H9 (cell line): ENCODE data around the gene STARD3. TPM values are rescaled to one million over a fixed set of nuclear protein-coding genes. Genes with fewer than 3 reads are reported as not detected.

Source experiments
- DNase-seq: peaks from one replicate; pipeline ENCODE4 v3.0.0-alpha.2; 2017
- H2AFZ ChIP-seq: one replicate; pipeline ENCODE4 v1.6.1; 2013; ENCODE audit warnings: mild to moderate bottlenecking, low read length, control low read depth, moderate library complexity
- H2AK5ac ChIP-seq: 2 replicates; pipeline ENCODE4 v1.6.1; 2013; ENCODE audit warnings: low read length, control low read depth, mixed read lengths; ENCODE audit not compliant: insufficient read length
- H2BK120ac ChIP-seq: one replicate; pipeline ENCODE4 v1.6.1; 2013; ENCODE audit warnings: low read depth, mild to moderate bottlenecking, low read length, control low read depth, inconsistent platforms; ENCODE audit not compliant: poor library complexity, severe bottlenecking
- H2BK12ac ChIP-seq: 2 replicates; pipeline ENCODE4 v1.6.1; 2013; ENCODE audit warnings: low read length, control low read depth, mixed read lengths, low read depth; ENCODE audit not compliant: insufficient read length
- H2BK15ac ChIP-seq: 2 replicates; pipeline ENCODE4 v1.6.1; 2013; ENCODE audit warnings: low read depth, low read length, control low read depth
- H2BK20ac ChIP-seq: one replicate; pipeline ENCODE4 v1.6.1; 2013; ENCODE audit warnings: low read depth, mild to moderate bottlenecking, low read length, control low read depth, inconsistent platforms; ENCODE audit not compliant: poor library complexity, severe bottlenecking
- H2BK5ac ChIP-seq: 2 replicates; pipeline ENCODE4 v1.6.1; 2013; ENCODE audit warnings: low read length, control low read depth, mixed read lengths; ENCODE audit not compliant: insufficient read length
- H3K14ac ChIP-seq: 2 replicates; pipeline ENCODE4 v1.6.1; 2013; ENCODE audit warnings: low read length, control low read depth; ENCODE audit not compliant: insufficient read depth
- H3K18ac ChIP-seq: 2 replicates; pipeline ENCODE4 v1.6.1; 2013; ENCODE audit warnings: low read depth, mild to moderate bottlenecking, mixed read lengths, low read length, control low read depth; ENCODE audit not compliant: insufficient read length
- H3K23ac ChIP-seq: 2 replicates; pipeline ENCODE4 v1.6.1; 2013; ENCODE audit warnings: low read length, control low read depth, mixed read lengths, low read depth; ENCODE audit not compliant: insufficient read length
- H3K23me2 ChIP-seq: 2 replicates; pipeline ENCODE4 v1.6.1; 2013; ENCODE audit warnings: low read depth, mild to moderate bottlenecking, mixed read lengths, low read length, control low read depth; ENCODE audit not compliant: insufficient read length, poor library complexity, severe bottlenecking
- H3K27ac ChIP-seq: 2 replicates; pipeline ENCODE4 v1.5.1; 2013; ENCODE audit warnings: low read length, control low read depth, mixed read lengths, low read depth; ENCODE audit not compliant: insufficient read length
- H3K27me3 ChIP-seq: 2 replicates; pipeline ENCODE4 v1.6.1; 2013; ENCODE audit warnings: low read length, control low read depth, inconsistent platforms; ENCODE audit not compliant: insufficient read depth
- H3K4ac ChIP-seq: 2 replicates; pipeline ENCODE4 v1.6.1; 2013; ENCODE audit warnings: low read depth, mild to moderate bottlenecking, control low read depth, inconsistent platforms, low read length, moderate library complexity
- H3K4me1 ChIP-seq: 2 replicates; pipeline ENCODE4 v1.6.1; 2013; ENCODE audit warnings: low read length, control low read depth, inconsistent platforms; ENCODE audit not compliant: insufficient read depth
- H3K4me2 ChIP-seq: 2 replicates; pipeline ENCODE4 v1.6.1; 2013; ENCODE audit warnings: low read length, control low read depth, mixed read lengths; ENCODE audit not compliant: insufficient read length, insufficient read depth
- H3K56ac ChIP-seq: 2 replicates; pipeline ENCODE4 v1.6.1; 2013; ENCODE audit warnings: low read depth, mild to moderate bottlenecking, mixed read lengths, low read length, control low read depth; ENCODE audit not compliant: insufficient read length
- H3K79me1 ChIP-seq: 2 replicates; pipeline ENCODE4 v1.6.1; 2013; ENCODE audit warnings: low read depth, mild to moderate bottlenecking, moderate library complexity, low read length, control low read depth, inconsistent platforms; ENCODE audit not compliant: insufficient read depth, poor library complexity, severe bottlenecking
- H3K79me2 ChIP-seq: 2 replicates; pipeline ENCODE4 v1.6.1; 2013; ENCODE audit warnings: low read length, control low read depth, inconsistent platforms; ENCODE audit not compliant: insufficient read depth
- H3K9ac ChIP-seq: 2 replicates; pipeline ENCODE4 v1.6.1; 2013; ENCODE audit warnings: low read length, control low read depth, mixed read lengths; ENCODE audit not compliant: insufficient read length; ENCODE audit errors: extremely low read depth
- H3K9me3 ChIP-seq: one replicate; pipeline ENCODE4 v1.6.1; 2013; ENCODE audit warnings: low read depth, low read length, inconsistent platforms; ENCODE audit not compliant: control insufficient read depth
- H3T11ph ChIP-seq: one replicate; pipeline ENCODE4 v1.6.1; 2013; ENCODE audit warnings: mild to moderate bottlenecking, low read length, control low read depth, inconsistent platforms
- H4K20me1 ChIP-seq: one replicate; pipeline ENCODE4 v1.6.1; 2013; ENCODE audit not compliant: control insufficient read depth, insufficient read length, insufficient read depth
- H4K5ac ChIP-seq: 2 replicates; pipeline ENCODE4 v1.6.1; 2013; ENCODE audit warnings: low read depth, mild to moderate bottlenecking, mixed read lengths, low read length, control low read depth; ENCODE audit not compliant: insufficient read length
- H4K8ac ChIP-seq: replicated peaks from 2 replicates; pipeline ENCODE4 v1.6.1; 2013; ENCODE audit warnings: low read length, control low read depth, mixed read lengths, low read depth; ENCODE audit not compliant: insufficient read length
- H4K91ac ChIP-seq: 2 replicates; pipeline ENCODE4 v1.6.1; 2013; ENCODE audit warnings: low read depth, mild to moderate bottlenecking, moderate library complexity, mixed read lengths, low read length, control low read depth; ENCODE audit not compliant: insufficient read length
- H3K27ac Mint-ChIP-seq, 3 experiments: 2 replicates in 2 of 3; 3 replicates in 1 of 3; pipeline ENCODE4 v1.8.0; 2020 to 2021; ENCODE audit warnings: mixed read lengths in 3 of 3, mild to moderate bottlenecking in 1 of 3, moderate library complexity in 1 of 3
- H3K27me3 Mint-ChIP-seq: 2 replicates; pipeline ENCODE4 v1.8.0; 2021; ENCODE audit warnings: low read depth, mild to moderate bottlenecking, moderate library complexity, mixed read lengths
- H3K36me3 Mint-ChIP-seq, 3 experiments: 2 replicates in 2 of 3; 3 replicates in 1 of 3; pipeline ENCODE4 v1.8.0; 2020 to 2021; ENCODE audit warnings: low read depth in 3 of 3, mixed read lengths in 3 of 3; ENCODE audit not compliant: insufficient read depth in 1 of 3
- H3K4me1 Mint-ChIP-seq, 2 experiments: 2 replicates each; pipeline ENCODE4 v1.8.0; 2020; ENCODE audit warnings: mixed read lengths in 2 of 2
- H3K4me3 Mint-ChIP-seq, 2 experiments: 2 replicates in 1 of 2; 3 replicates in 1 of 2; pipeline ENCODE4 v1.8.0; 2020 to 2021; ENCODE audit warnings: mild to moderate bottlenecking in 2 of 2, mixed read lengths in 2 of 2, moderate library complexity in 1 of 2
- H3K9me3 Mint-ChIP-seq, 2 experiments: 2 replicates in 1 of 2; 3 replicates in 1 of 2; pipeline ENCODE4 v1.8.0; 2020; ENCODE audit warnings: mild to moderate bottlenecking in 2 of 2, mixed read lengths in 2 of 2, moderate library complexity in 1 of 2
- CTCF ChIP-seq: fragments of 200-600 bp; sonication (generic); conservative IDR thresholded peaks from 3 replicates; pipeline ENCODE4 v1.8.0; 2021; ENCODE audit warnings: antibody characterized with exemption, mild to moderate bottlenecking
- WGBS: extraction: QIAGEN DNeasy Blood & Tissue Kit; methylation state at CpG from one replicate; pipeline ENCODE4 v1.1.7; 2013; ENCODE audit warnings: missing lambda C conversion rate, low lambda C conversion rate, mixed read lengths; ENCODE audit not compliant: insufficient read length; ENCODE audit errors: extremely low coverage; 5-methylcytosine and 5-hydroxymethylcytosine counted together
- total RNA-seq: library from RNA; stranded (reverse); gene quantifications from 2 replicates; pipeline ENCODE4 v1.2.1, GENCODE V29; 2021

STARD3 gene
- total RNA-seq, 1 experiment from 2014 or later: 51.3 TPM

- no peak overlapping the region for H2AK5ac ChIP-seq
- WGBS: no CpG with 5 or more reads among the region's 23 CpGs
- H2BK5ac ChIP-seq: no peak overlapping the region
- no peak overlapping the region for H4K91ac ChIP-seq
- H4K5ac ChIP-seq: no peak overlapping the region
- no peak overlapping the region for H3K14ac ChIP-seq
- H3K79me2 ChIP-seq: no peaks in the 10 kb centered on the region
- Mint-ChIP-seq H3K27ac (no peak overlapping the region; a peak in 1 of 7 replicates), H3K4me3 (no peak overlapping the region; a peak in 1 of 5 replicates), H3K27me3 (peaks cover 62% of the 10 kb centered on the region), H3K4me1 (peaks cover 29 to 30% of the 10 kb centered on the region in 2 experiments), H3K9me3 (no peaks in the 10 kb centered on the region; a peak in 1 of 5 replicates), H3K36me3 (no peaks in the 10 kb centered on the region; a peak in 1 of 7 replicates)
- H2BK20ac ChIP-seq: no peak overlapping the region
- H4K20me1 ChIP-seq: no peaks in the 10 kb centered on the region
- peaks cover 6% of the 10 kb centered on the region for H3K23me2 ChIP-seq
- no peak overlapping the region for H2AFZ ChIP-seq
- H2BK120ac ChIP-seq: no peak overlapping the region
- no peak overlapping the region for H3T11ph ChIP-seq
- H3K56ac ChIP-seq: no peak overlapping the region
- H3K79me1 ChIP-seq: no peaks in the 10 kb centered on the region
- H2BK15ac ChIP-seq: no peak overlapping the region
- H3K9ac ChIP-seq: no peak overlapping the region
- peaks cover 3% of the 10 kb centered on the region; the same call in 1 of the 2 replicates for H3K27me3 ChIP-seq
- H3K4me2 ChIP-seq: no peak overlapping the region
- DNase-seq: no peak
- TF ChIP-seq CTCF: no peak
- no peak overlapping the region for H4K8ac ChIP-seq
- H3K4ac ChIP-seq: no peak overlapping the region
- peaks cover 3% of the 10 kb centered on the region; the same call in 1 of the 2 replicates for H3K4me1 ChIP-seq
- H3K27ac ChIP-seq: no peak overlapping the region
- H3K9me3 ChIP-seq: no peaks in the 10 kb centered on the region
- no peak overlapping the region for H3K18ac ChIP-seq
- no peak overlapping the region for H3K23ac ChIP-seq
- no peak overlapping the region for H2BK12ac ChIP-seq
These were observed 33.2 kb downstream of the STARD3 start for GRCh38 chr17:39669897-39670735.
